Suprapubic skin (tissue), 3 donors: ENCODE data around the gene SOS1.

ENCODE experiments used
- POLR2A ChIP-seq, 2 donors: fragments of 450-650 bp; IDR thresholded peaks; one replicate each; pipeline ENCODE4 v1.6.1; 2017; ENCODE audit warnings: antibody characterized with exemption in 2 of 2, mild to moderate bottlenecking in 2 of 2, moderate library complexity in 2 of 2
- TF ChIP-seq, protein P1 (sequence below), 2 donors: fragments of 200-600 bp in 1 of 2; fragments of 450-650 bp in 1 of 2; sonication (generic) in 1 of 2; IDR thresholded peaks; one replicate each; pipeline ENCODE4 v1.5.1; 2016 to 2019; ENCODE audit warnings: antibody characterized with exemption in 2 of 2, mild to moderate bottlenecking in 1 of 2, moderate library complexity in 1 of 2

- TF ChIP-seq POLR2A (IDR thresholded peaks at IDR 0.05), result no peak
- TF ChIP-seq, protein P1, sequence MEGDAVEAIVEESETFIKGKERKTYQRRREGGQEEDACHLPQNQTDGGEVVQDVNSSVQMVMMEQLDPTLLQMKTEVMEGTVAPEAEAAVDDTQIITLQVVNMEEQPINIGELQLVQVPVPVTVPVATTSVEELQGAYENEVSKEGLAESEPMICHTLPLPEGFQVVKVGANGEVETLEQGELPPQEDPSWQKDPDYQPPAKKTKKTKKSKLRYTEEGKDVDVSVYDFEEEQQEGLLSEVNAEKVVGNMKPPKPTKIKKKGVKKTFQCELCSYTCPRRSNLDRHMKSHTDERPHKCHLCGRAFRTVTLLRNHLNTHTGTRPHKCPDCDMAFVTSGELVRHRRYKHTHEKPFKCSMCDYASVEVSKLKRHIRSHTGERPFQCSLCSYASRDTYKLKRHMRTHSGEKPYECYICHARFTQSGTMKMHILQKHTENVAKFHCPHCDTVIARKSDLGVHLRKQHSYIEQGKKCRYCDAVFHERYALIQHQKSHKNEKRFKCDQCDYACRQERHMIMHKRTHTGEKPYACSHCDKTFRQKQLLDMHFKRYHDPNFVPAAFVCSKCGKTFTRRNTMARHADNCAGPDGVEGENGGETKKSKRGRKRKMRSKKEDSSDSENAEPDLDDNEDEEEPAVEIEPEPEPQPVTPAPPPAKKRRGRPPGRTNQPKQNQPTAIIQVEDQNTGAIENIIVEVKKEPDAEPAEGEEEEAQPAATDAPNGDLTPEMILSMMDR (IDR thresholded peaks at IDR 0.05), result no peak
Measured at GRCh38 chr2:38966678-38967077, 154.2 kb downstream of the SOS1 start.
